A549 (cell line): ENCODE data around the gene NKAIN2. TPM values are rescaled to one million over a fixed set of nuclear protein-coding genes. Genes with fewer than 3 reads are reported as not detected.

ENCODE experiments used
- ATAC-seq, 2 experiments: fragments of 200-7000 bp in 1 of 2; fragments of >200 bp in 1 of 2; cut with Nextera tagmentation in 1 of 2; cut with Tn5 transposase in 1 of 2; 3 replicates each; pipeline versions ENCODE4 v1.8.0 to v1.9.1; 2018 to 2020; ENCODE audit warnings: mild to moderate bottlenecking in 1 of 2, moderate library complexity in 1 of 2
- CTCF ChIA-PET: fragments of 300-600 bp; sonication (Branson Sonifier 250); formaldehyde crosslinking; extraction: SDS; loops from one replicate; lab custom pipeline; 2021; ENCODE audit warnings: antibody characterized with exemption, inconsistent platforms; lab: Yijun Ruan, JAX
- POLR2A ChIA-PET: fragments of 350-600 bp; formaldehyde crosslinking; extraction: SDS; loops from one replicate; lab custom pipeline; 2021; ENCODE audit warnings: antibody characterized with exemption, inconsistent platforms; lab: Yijun Ruan, JAX
- DNase-seq, 2 experiments: peaks; one replicate each; pipeline versions ENCODE4 v3.0.0 to v3.0.0-alpha.2; 2011 to 2016; ENCODE audit warnings: low read depth in 1 of 2, low spot score in 1 of 2
- FAIRE-seq: peaks from 2 replicates; lab custom pipeline; 2011; peaks lifted over from hg19 to GRCh38; lab: Jason Lieb, UNC
- H3K27ac ChIP-seq, 2 experiments: fragments of >200 bp; sonication (Bioruptor Twin); formaldehyde crosslinking; 3 replicates each; pipeline ENCODE4 v1.5.1; 2016 to 2017
- H3K4me1 ChIP-seq: fragments of >200 bp; sonication (Bioruptor Twin); formaldehyde crosslinking; 3 replicates; pipeline ENCODE4 v1.6.1; 2016
- H3K4me2 ChIP-seq: fragments of >200 bp; sonication (Bioruptor Twin); formaldehyde crosslinking; 3 replicates; pipeline ENCODE4 v1.6.1; 2016
- H3K4me3 ChIP-seq: fragments of >200 bp; sonication (Bioruptor Twin); formaldehyde crosslinking; 3 replicates; pipeline ENCODE4 v1.5.1; 2016
- H3K9me3 ChIP-seq: fragments of >200 bp; sonication (Bioruptor Twin); formaldehyde crosslinking; 3 replicates; pipeline ENCODE4 v1.6.1; 2016
- BHLHE40 ChIP-seq: IDR thresholded peaks from 2 replicates; pipeline ENCODE4 v1.6.1; 2012; ENCODE audit warnings: low read depth, low read length, inconsistent platforms
- CBX8 ChIP-seq: fragments of 200-600 bp; sonication (generic); IDR thresholded peaks from 2 replicates; pipeline ENCODE4 v1.6.1; 2016
- CEBPB ChIP-seq, 2 experiments: fragments of >200 bp in 1 of 2; sonication (Bioruptor Twin) in 1 of 2; formaldehyde crosslinking in 1 of 2; IDR thresholded peaks; 2 replicates each; pipeline ENCODE4 v1.6.1; 2012 to 2016
- CHD2 ChIP-seq: fragments of 150-350 bp; IDR thresholded peaks from 2 replicates; pipeline ENCODE4 v1.6.1; 2014; ENCODE audit warnings: low read length; ENCODE audit not compliant: partially characterized antibody
- CHD4 ChIP-seq: fragments of 200-600 bp; sonication (generic); IDR thresholded peaks from 2 replicates; pipeline ENCODE4 v1.6.1; 2016; ENCODE audit warnings: antibody characterized with exemption, mild to moderate bottlenecking, borderline replicate concordance
- CTCF ChIP-seq: fragments of >200 bp; sonication (Bioruptor Twin); formaldehyde crosslinking; IDR thresholded peaks from 3 replicates; pipeline ENCODE4 v1.5.1; 2016
- ELK1 ChIP-seq: fragments of 150-350 bp; IDR thresholded peaks from 2 replicates; pipeline ENCODE4 v1.6.1; 2014; ENCODE audit warnings: low read depth, mild to moderate bottlenecking, low read length
- FOSB ChIP-seq: fragments of 250-450 bp; sonication (Bioruptor Pico); IDR thresholded peaks from 2 replicates; pipeline ENCODE4 v1.5.0; 2020; ENCODE audit warnings: mild to moderate bottlenecking, moderate library complexity
- GATA3 ChIP-seq: IDR thresholded peaks from 2 replicates; pipeline ENCODE4 v1.6.1; 2012; ENCODE audit warnings: borderline replicate concordance
- HES2 ChIP-seq: fragments of >200 bp; sonication (Bioruptor Twin); formaldehyde crosslinking; IDR thresholded peaks from 2 replicates; pipeline ENCODE4 v1.6.1; 2016
- HOXB13 ChIP-seq: fragments of 250-450 bp; sonication (Bioruptor Pico); IDR thresholded peaks from 2 replicates; pipeline ENCODE4 v1.5.0; 2020; ENCODE audit warnings: low read depth, mild to moderate bottlenecking, moderate library complexity
- HOXB5 ChIP-seq: fragments of 250-450 bp; sonication (Bioruptor Pico); IDR thresholded peaks from 2 replicates; pipeline ENCODE4 v1.5.0; 2020; ENCODE audit warnings: mild to moderate bottlenecking, moderate library complexity
- JUNB ChIP-seq: fragments of >200 bp; sonication (Bioruptor Twin); formaldehyde crosslinking; IDR thresholded peaks from 2 replicates; pipeline ENCODE4 v1.6.1; 2016
- KDM1A ChIP-seq: fragments of 200-600 bp; sonication (generic); IDR thresholded peaks from 2 replicates; pipeline ENCODE4 v1.6.1; 2016; ENCODE audit warnings: low read depth, mild to moderate bottlenecking
- KDM5A ChIP-seq: fragments of 200-600 bp; sonication (generic); IDR thresholded peaks from 2 replicates; pipeline ENCODE4 v1.6.1; 2016; ENCODE audit warnings: antibody characterized with exemption, mild to moderate bottlenecking
- MAZ ChIP-seq: fragments of 150-350 bp; IDR thresholded peaks from 2 replicates; pipeline ENCODE4 v1.6.1; 2014; ENCODE audit warnings: antibody characterized with exemption, low read depth, low read length, borderline replicate concordance
- NFE2L2 ChIP-seq: fragments of 150-350 bp; conservative IDR thresholded peaks from 2 replicates; pipeline ENCODE4 v1.6.1; 2014; ENCODE audit warnings: low read length
- RNF2 ChIP-seq: fragments of 200-600 bp; sonication (generic); IDR thresholded peaks from 2 replicates; pipeline ENCODE4 v1.6.1; 2016; ENCODE audit warnings: low read depth, mild to moderate bottlenecking, antibody characterized with exemption, moderate library complexity, borderline replicate concordance
- SMC3 ChIP-seq: fragments of >200 bp; sonication (Bioruptor Twin); formaldehyde crosslinking; IDR thresholded peaks from 3 replicates; pipeline ENCODE4 v1.6.1; 2018; ENCODE audit warnings: inconsistent platforms
- USF2 ChIP-seq: fragments of 450-650 bp; IDR thresholded peaks from 2 replicates; pipeline ENCODE4 v1.6.1; 2014; ENCODE audit warnings: antibody characterized with exemption
- WGBS: methylation state at CpG from one replicate; pipeline ENCODE4 v1.1.6; 2017; ENCODE audit errors: missing lambda C conversion rate; 5-methylcytosine and 5-hydroxymethylcytosine counted together
- polyA plus RNA-seq, 4 experiments: library from polyadenylated mRNA; depleted of rRNA in 3 of 4; stranded (reverse); fragments of >200 nt; fragmentation: RNase III in 1 of 4; extraction: RNeasy Plus Mini Kit Qiagen cat#74134 plus additional on column Dnase treatment in 1 of 4; gene quantifications; 2 replicates in 3 of 4; 3 replicates in 1 of 4; pipeline ENCODE4 v1.2.3, GENCODE V29; 2011 to 2017

The NKAIN2 gene
- polyA plus RNA-seq, 2 of the 4 experiments (the other 2 are of a cell fraction) = not detected

GRCh38 chr6:123855506-123855905 is 51.8 kb downstream of the NKAIN2 start:
- ATAC-seq (no peak), DNase-seq (no peak), FAIRE-seq (no peak)
- no peak overlapping the region for H3K4me2 ChIP-seq
- H3K4me3 ChIP-seq = no peak overlapping the region
- no peak overlapping the region for H3K27ac ChIP-seq
- 11% methylated on average over 2 of the region's 2 CpGs for WGBS
- CTCF ChIA-PET = no interaction called here
- POLR2A ChIA-PET = no interaction called here
- no peaks in the 10 kb centered on the region for H3K9me3 ChIP-seq
- no peaks in the 10 kb centered on the region for H3K4me1 ChIP-seq
- TF ChIP-seq RNF2 (no peak), SMC3 (no peak), GATA3 (no peak), FOSB (CRISPR knock-in tag) (no peak), KDM1A (no peak), ELK1 (no peak), CHD4 (no peak)

DNA sequence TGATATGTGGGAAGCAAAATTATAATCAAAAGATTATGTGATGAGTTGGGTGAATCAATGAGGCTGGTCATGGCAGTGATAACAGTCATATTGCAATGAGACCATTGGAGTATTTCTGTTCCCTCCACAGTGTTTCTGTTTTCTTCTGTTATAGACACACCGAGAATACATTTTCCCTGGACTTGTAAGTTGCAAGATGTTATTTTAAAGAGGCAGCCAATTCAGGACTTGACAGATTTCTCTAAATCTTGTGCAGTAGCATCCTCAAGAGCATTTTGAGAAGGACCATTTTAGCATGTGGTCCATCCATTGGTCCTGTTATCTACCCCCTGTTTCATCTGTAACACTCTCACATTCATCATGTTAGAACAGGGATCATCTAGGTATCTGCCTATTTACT is 55.6 kb downstream of the NKAIN2 start:
- ATAC-seq (no peak), DNase-seq (no peak), FAIRE-seq (no peak)
- H3K4me2 ChIP-seq = no peak overlapping the region
- 23% methylated on average over 1 of the region's 1 CpG for WGBS
- TF ChIP-seq RNF2 (no peak), NFE2L2 (no peak), HES2 (no peak), HOXB5 (no peak), CBX8 (no peak), KDM1A (no peak), USF2 (no peak), JUNB (no peak), KDM5A (no peak), CEBPB (IDR thresholded peaks at IDR 0.05) (no peak), GATA3 (no peak), BHLHE40 (no peak), CHD2 (no peak), CTCF (no peak)
- no peak overlapping the region for H3K27ac ChIP-seq
- no peak overlapping the region for H3K4me3 ChIP-seq
- ChIA-PET CTCF (no interaction called here), POLR2A (no interaction called here)
- no peaks in the 10 kb centered on the region for H3K4me1 ChIP-seq
- H3K9me3 ChIP-seq = no peaks in the 10 kb centered on the region

DNA sequence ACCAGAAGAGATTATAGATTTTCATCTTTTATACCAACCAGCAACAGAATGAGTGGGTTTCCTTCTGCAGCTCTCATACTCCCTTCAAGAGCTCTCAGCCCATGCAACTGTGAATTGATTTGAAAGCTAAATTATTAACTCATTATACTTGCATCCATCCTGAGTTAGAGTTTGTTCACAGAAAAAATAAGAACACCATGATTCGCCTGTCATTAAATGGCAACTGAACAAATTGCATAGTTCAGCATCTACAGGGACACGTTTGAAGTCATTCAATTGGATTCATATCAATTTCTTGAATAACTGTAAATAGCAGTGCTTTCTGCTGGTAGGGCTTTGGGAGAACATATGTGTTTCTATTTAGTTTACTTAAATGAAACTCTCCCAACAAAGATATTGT is 65.7 kb downstream of the NKAIN2 start:
- DNase-seq (no peak), ATAC-seq (no peak), FAIRE-seq (no peak)
- TF ChIP-seq SMC3 = no peak
- no peak for TF ChIP-seq HOXB13 (CRISPR knock-in tag)
- no peak for TF ChIP-seq MAZ
- TF ChIP-seq JUNB = no peak
- 0% methylated on average over 2 of the region's 2 CpGs for WGBS
- ChIA-PET POLR2A (no interaction called here), CTCF (no interaction called here)
- Histone ChIP-seq H3K4me2 (no peak overlapping the region), H3K27ac (no peak overlapping the region), H3K4me3 (no peak overlapping the region), H3K9me3 (no peaks in the 10 kb centered on the region), H3K4me1 (no peaks in the 10 kb centered on the region)
